H9 (cell line): Measurements from ENCODE around the gene PPFIBP2. TPM values are rescaled to one million over a fixed set of nuclear protein-coding genes. Genes with fewer than 3 reads are reported as not detected.

Experiments used
- DNase-seq: peaks from one replicate; pipeline ENCODE4 v3.0.0-alpha.2; 2017
- H2AFZ ChIP-seq: one replicate; pipeline ENCODE4 v1.6.1; 2013; ENCODE audit warnings: mild to moderate bottlenecking, low read length, control low read depth, moderate library complexity
- H2AK5ac ChIP-seq: 2 replicates; pipeline ENCODE4 v1.6.1; 2013; ENCODE audit warnings: low read length, control low read depth, mixed read lengths; ENCODE audit not compliant: insufficient read length
- H2BK120ac ChIP-seq: one replicate; pipeline ENCODE4 v1.6.1; 2013; ENCODE audit warnings: low read depth, mild to moderate bottlenecking, low read length, control low read depth, inconsistent platforms; ENCODE audit not compliant: poor library complexity, severe bottlenecking
- H2BK12ac ChIP-seq: 2 replicates; pipeline ENCODE4 v1.6.1; 2013; ENCODE audit warnings: low read length, control low read depth, mixed read lengths, low read depth; ENCODE audit not compliant: insufficient read length
- H2BK15ac ChIP-seq: 2 replicates; pipeline ENCODE4 v1.6.1; 2013; ENCODE audit warnings: low read depth, low read length, control low read depth
- H2BK20ac ChIP-seq: one replicate; pipeline ENCODE4 v1.6.1; 2013; ENCODE audit warnings: low read depth, mild to moderate bottlenecking, low read length, control low read depth, inconsistent platforms; ENCODE audit not compliant: poor library complexity, severe bottlenecking
- H2BK5ac ChIP-seq: 2 replicates; pipeline ENCODE4 v1.6.1; 2013; ENCODE audit warnings: low read length, control low read depth, mixed read lengths; ENCODE audit not compliant: insufficient read length
- H3K14ac ChIP-seq: 2 replicates; pipeline ENCODE4 v1.6.1; 2013; ENCODE audit warnings: low read length, control low read depth; ENCODE audit not compliant: insufficient read depth
- H3K18ac ChIP-seq: 2 replicates; pipeline ENCODE4 v1.6.1; 2013; ENCODE audit warnings: low read depth, mild to moderate bottlenecking, mixed read lengths, low read length, control low read depth; ENCODE audit not compliant: insufficient read length
- H3K23ac ChIP-seq: 2 replicates; pipeline ENCODE4 v1.6.1; 2013; ENCODE audit warnings: low read length, control low read depth, mixed read lengths, low read depth; ENCODE audit not compliant: insufficient read length
- H3K23me2 ChIP-seq: 2 replicates; pipeline ENCODE4 v1.6.1; 2013; ENCODE audit warnings: low read depth, mild to moderate bottlenecking, mixed read lengths, low read length, control low read depth; ENCODE audit not compliant: insufficient read length, poor library complexity, severe bottlenecking
- H3K27ac ChIP-seq: 2 replicates; pipeline ENCODE4 v1.5.1; 2013; ENCODE audit warnings: low read length, control low read depth, mixed read lengths, low read depth; ENCODE audit not compliant: insufficient read length
- H3K27me3 ChIP-seq: 2 replicates; pipeline ENCODE4 v1.6.1; 2013; ENCODE audit warnings: low read length, control low read depth, inconsistent platforms; ENCODE audit not compliant: insufficient read depth
- H3K4ac ChIP-seq: 2 replicates; pipeline ENCODE4 v1.6.1; 2013; ENCODE audit warnings: low read depth, mild to moderate bottlenecking, control low read depth, inconsistent platforms, low read length, moderate library complexity
- H3K4me1 ChIP-seq: 2 replicates; pipeline ENCODE4 v1.6.1; 2013; ENCODE audit warnings: low read length, control low read depth, inconsistent platforms; ENCODE audit not compliant: insufficient read depth
- H3K4me2 ChIP-seq: 2 replicates; pipeline ENCODE4 v1.6.1; 2013; ENCODE audit warnings: low read length, control low read depth, mixed read lengths; ENCODE audit not compliant: insufficient read length, insufficient read depth
- H3K56ac ChIP-seq: 2 replicates; pipeline ENCODE4 v1.6.1; 2013; ENCODE audit warnings: low read depth, mild to moderate bottlenecking, mixed read lengths, low read length, control low read depth; ENCODE audit not compliant: insufficient read length
- H3K79me1 ChIP-seq: 2 replicates; pipeline ENCODE4 v1.6.1; 2013; ENCODE audit warnings: low read depth, mild to moderate bottlenecking, moderate library complexity, low read length, control low read depth, inconsistent platforms; ENCODE audit not compliant: insufficient read depth, poor library complexity, severe bottlenecking
- H3K79me2 ChIP-seq: 2 replicates; pipeline ENCODE4 v1.6.1; 2013; ENCODE audit warnings: low read length, control low read depth, inconsistent platforms; ENCODE audit not compliant: insufficient read depth
- H3K9ac ChIP-seq: 2 replicates; pipeline ENCODE4 v1.6.1; 2013; ENCODE audit warnings: low read length, control low read depth, mixed read lengths; ENCODE audit not compliant: insufficient read length; ENCODE audit errors: extremely low read depth
- H3K9me3 ChIP-seq: one replicate; pipeline ENCODE4 v1.6.1; 2013; ENCODE audit warnings: low read depth, low read length, inconsistent platforms; ENCODE audit not compliant: control insufficient read depth
- H3T11ph ChIP-seq: one replicate; pipeline ENCODE4 v1.6.1; 2013; ENCODE audit warnings: mild to moderate bottlenecking, low read length, control low read depth, inconsistent platforms
- H4K20me1 ChIP-seq: one replicate; pipeline ENCODE4 v1.6.1; 2013; ENCODE audit not compliant: control insufficient read depth, insufficient read length, insufficient read depth
- H4K5ac ChIP-seq: 2 replicates; pipeline ENCODE4 v1.6.1; 2013; ENCODE audit warnings: low read depth, mild to moderate bottlenecking, mixed read lengths, low read length, control low read depth; ENCODE audit not compliant: insufficient read length
- H4K8ac ChIP-seq: replicated peaks from 2 replicates; pipeline ENCODE4 v1.6.1; 2013; ENCODE audit warnings: low read length, control low read depth, mixed read lengths, low read depth; ENCODE audit not compliant: insufficient read length
- H4K91ac ChIP-seq: 2 replicates; pipeline ENCODE4 v1.6.1; 2013; ENCODE audit warnings: low read depth, mild to moderate bottlenecking, moderate library complexity, mixed read lengths, low read length, control low read depth; ENCODE audit not compliant: insufficient read length
- H3K27ac Mint-ChIP-seq, 3 experiments: 2 replicates in 2 of 3; 3 replicates in 1 of 3; pipeline ENCODE4 v1.8.0; 2020 to 2021; ENCODE audit warnings: mixed read lengths in 3 of 3, mild to moderate bottlenecking in 1 of 3, moderate library complexity in 1 of 3
- H3K27me3 Mint-ChIP-seq: 2 replicates; pipeline ENCODE4 v1.8.0; 2021; ENCODE audit warnings: low read depth, mild to moderate bottlenecking, moderate library complexity, mixed read lengths
- H3K36me3 Mint-ChIP-seq, 3 experiments: 2 replicates in 2 of 3; 3 replicates in 1 of 3; pipeline ENCODE4 v1.8.0; 2020 to 2021; ENCODE audit warnings: low read depth in 3 of 3, mixed read lengths in 3 of 3; ENCODE audit not compliant: insufficient read depth in 1 of 3
- H3K4me1 Mint-ChIP-seq, 2 experiments: 2 replicates each; pipeline ENCODE4 v1.8.0; 2020; ENCODE audit warnings: mixed read lengths in 2 of 2
- H3K4me3 Mint-ChIP-seq, 2 experiments: 2 replicates in 1 of 2; 3 replicates in 1 of 2; pipeline ENCODE4 v1.8.0; 2020 to 2021; ENCODE audit warnings: mild to moderate bottlenecking in 2 of 2, mixed read lengths in 2 of 2, moderate library complexity in 1 of 2
- H3K9me3 Mint-ChIP-seq, 2 experiments: 2 replicates in 1 of 2; 3 replicates in 1 of 2; pipeline ENCODE4 v1.8.0; 2020; ENCODE audit warnings: mild to moderate bottlenecking in 2 of 2, mixed read lengths in 2 of 2, moderate library complexity in 1 of 2
- CTCF ChIP-seq: fragments of 200-600 bp; sonication (generic); conservative IDR thresholded peaks from 3 replicates; pipeline ENCODE4 v1.8.0; 2021; ENCODE audit warnings: antibody characterized with exemption, mild to moderate bottlenecking
- WGBS: extraction: QIAGEN DNeasy Blood & Tissue Kit; methylation state at CpG from one replicate; pipeline ENCODE4 v1.1.7; 2013; ENCODE audit warnings: missing lambda C conversion rate, low lambda C conversion rate, mixed read lengths; ENCODE audit not compliant: insufficient read length; ENCODE audit errors: extremely low coverage; 5-methylcytosine and 5-hydroxymethylcytosine counted together
- total RNA-seq: library from RNA; stranded (reverse); gene quantifications from 2 replicates; pipeline ENCODE4 v1.2.1, GENCODE V29; 2021

Gene PPFIBP2
- total RNA-seq, 1 experiment from 2014 or later = 8.3 TPM

GRCh38 chr11:7635708-7636107 is 121.9 kb downstream of the PPFIBP2 start:
- H4K91ac ChIP-seq = no peak overlapping the region
- Mint-ChIP-seq H3K36me3 (peaks cover 0 to 22% (median 11%) of the 10 kb centered on the region in 3 experiments; a peak in 5 of 7 replicates), H3K27ac (no peak overlapping the region), H3K27me3 (no peaks in the 10 kb centered on the region), H3K4me1 (peaks cover 29 to 33% of the 10 kb centered on the region in 2 experiments), H3K9me3 (no peaks in the 10 kb centered on the region), H3K4me3 (no peak overlapping the region)
- H3K9me3 ChIP-seq = no peaks in the 10 kb centered on the region
- H3K18ac ChIP-seq = no peak overlapping the region
- no peak overlapping the region for H4K5ac ChIP-seq
- no peak overlapping the region for H2BK12ac ChIP-seq
- no peaks in the 10 kb centered on the region for H3K23me2 ChIP-seq
- no peaks in the 10 kb centered on the region for H3K4me1 ChIP-seq
- no peaks in the 10 kb centered on the region for H3K79me1 ChIP-seq
- no peak overlapping the region for H2BK15ac ChIP-seq
- H3K4me2 ChIP-seq = no peak overlapping the region
- H3T11ph ChIP-seq = no peak overlapping the region
- no peak overlapping the region for H2AFZ ChIP-seq
- TF ChIP-seq CTCF = no peak
- H3K23ac ChIP-seq = no peak overlapping the region
- no peak overlapping the region for H2AK5ac ChIP-seq
- no peak for DNase-seq
- no peak overlapping the region for H2BK120ac ChIP-seq
- H3K79me2 ChIP-seq = no peaks in the 10 kb centered on the region
- no peak overlapping the region for H3K4ac ChIP-seq
- no peak overlapping the region for H2BK20ac ChIP-seq
- H3K27ac ChIP-seq = no peak overlapping the region
- H2BK5ac ChIP-seq = no peak overlapping the region
- H3K14ac ChIP-seq = no peak overlapping the region
- no peak overlapping the region for H3K56ac ChIP-seq
- no peak overlapping the region for H4K8ac ChIP-seq
- no peaks in the 10 kb centered on the region for H3K27me3 ChIP-seq
- no peaks in the 10 kb centered on the region for H4K20me1 ChIP-seq
- WGBS = no CpG with 5 or more reads among the region's 4 CpGs
- no peak overlapping the region for H3K9ac ChIP-seq
